Memory B cell (primary cell): ENCODE results near the gene C1orf141.
A peak's percentile ranks its signal among the peaks of the same experiment; 100 is the strongest.

ENCODE experiments used
- ATAC-seq: fragments of 150-1000 bp; cut with Tn5 transposase; 2 replicates; pipeline ENCODE4 v1.10.0; 2021; ENCODE audit warnings: low read depth, mild to moderate bottlenecking, moderate library complexity
- DNase-seq, 2 donors: peaks; one replicate each; pipeline ENCODE4 v3.0.0; 2022; ENCODE audit warnings: low spot score in 2 of 2
- H3K27ac Mint-ChIP-seq: one replicate; pipeline ENCODE4 v1.8.0; 2022; ENCODE audit warnings: mild to moderate bottlenecking, moderate library complexity, mixed read lengths
- H3K27me3 Mint-ChIP-seq: one replicate; pipeline ENCODE4 v1.8.0; 2022; ENCODE audit warnings: mixed read lengths
- H3K36me3 Mint-ChIP-seq: one replicate; pipeline ENCODE4 v1.8.0; 2022; ENCODE audit warnings: mild to moderate bottlenecking, mixed read lengths
- H3K4me1 Mint-ChIP-seq: one replicate; pipeline ENCODE4 v1.8.0; 2022; ENCODE audit warnings: mixed read lengths
- H3K4me3 Mint-ChIP-seq: one replicate; pipeline ENCODE4 v1.8.0; 2022; ENCODE audit warnings: mild to moderate bottlenecking, moderate library complexity, mixed read lengths
- H3K9me3 Mint-ChIP-seq: one replicate; pipeline ENCODE4 v1.8.0; 2022; ENCODE audit warnings: mixed read lengths

C1orf141 gene

GRCh38 chr1:67134695-67135094, at the start of gene C1orf141:
TSS of gene C1orf141 (minus strand) at chr1:67134970. CDS start at chr1:67127240, 7,730 bp downstream.
- H3K36me3 Mint-ChIP-seq: no peaks in the 10 kb centered on the region
- H3K4me3 Mint-ChIP-seq: peak within 1 kb of the TSS; percentile 75
- peaks cover 4% of the 10 kb centered on the region for H3K4me1 Mint-ChIP-seq
- peak; percentile 54 for ATAC-seq
- H3K27ac Mint-ChIP-seq: no peak within 1 kb of the TSS
- H3K9me3 Mint-ChIP-seq: no peaks in the 10 kb centered on the region
- DNase-seq: no peak
- peaks cover 3% of the 10 kb centered on the region for H3K27me3 Mint-ChIP-seq

DNA sequence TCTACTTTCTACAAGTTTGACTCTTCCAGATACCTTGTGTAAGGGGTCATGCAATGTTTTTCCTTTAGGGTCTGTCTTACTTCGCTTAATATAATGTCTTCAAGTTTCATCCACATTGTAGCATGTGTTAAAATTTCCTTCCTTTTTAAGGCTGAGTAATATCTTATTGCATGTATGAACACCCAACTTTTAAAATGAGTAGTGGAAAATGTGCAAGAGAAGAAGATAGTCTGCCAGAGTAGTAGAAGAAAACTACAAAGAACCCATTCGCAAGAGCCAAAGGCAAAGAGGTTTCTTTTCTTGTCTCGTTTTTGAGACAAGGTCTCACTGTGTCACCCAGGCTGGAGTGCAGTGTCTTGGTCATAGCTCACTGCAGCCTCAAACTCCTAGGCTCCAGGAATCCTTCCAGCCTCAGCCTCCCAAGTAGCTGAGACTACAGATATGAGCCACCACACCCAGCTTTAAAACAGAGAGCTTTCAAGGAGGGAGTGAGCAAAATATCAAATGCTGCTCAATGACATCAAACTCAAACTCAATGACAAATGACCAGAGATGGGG, 40.8 kb upstream of the C1orf141 start:
- Mint-ChIP-seq H3K4me3 (no peak overlapping the region), H3K36me3 (no peaks in the 10 kb centered on the region), H3K27me3 (no peaks in the 10 kb centered on the region), H3K9me3 (no peaks in the 10 kb centered on the region), H3K27ac (no peak overlapping the region), H3K4me1 (no peaks in the 10 kb centered on the region)
- DNase-seq: no peak
- ATAC-seq: no peak

GRCh38 chr1:67174716-67175284, 40.0 kb upstream of the C1orf141 start:
- Mint-ChIP-seq H3K27ac (no peak overlapping the region), H3K27me3 (no peaks in the 10 kb centered on the region), H3K36me3 (no peaks in the 10 kb centered on the region), H3K4me1 (no peaks in the 10 kb centered on the region), H3K4me3 (no peak overlapping the region), H3K9me3 (no peaks in the 10 kb centered on the region)
- ATAC-seq (no peak), DNase-seq (no peak)

GRCh38 chr1:67173988-67174387, 39.2 kb upstream of the C1orf141 start:
- no peak overlapping the region for H3K27ac Mint-ChIP-seq
- H3K27me3 Mint-ChIP-seq: no peaks in the 10 kb centered on the region
- H3K4me3 Mint-ChIP-seq: no peak overlapping the region
- H3K4me1 Mint-ChIP-seq: no peaks in the 10 kb centered on the region
- H3K36me3 Mint-ChIP-seq: no peaks in the 10 kb centered on the region
- no peaks in the 10 kb centered on the region for H3K9me3 Mint-ChIP-seq
- no peak for DNase-seq
- no peak for ATAC-seq

- H3K9me3 Mint-ChIP-seq: no peaks in the 10 kb centered on the region
- H3K4me1 Mint-ChIP-seq: no peaks in the 10 kb centered on the region
- H3K36me3 Mint-ChIP-seq: no peaks in the 10 kb centered on the region
- DNase-seq (no peak), ATAC-seq (no peak)
- H3K4me3 Mint-ChIP-seq: no peak overlapping the region
- H3K27me3 Mint-ChIP-seq: no peaks in the 10 kb centered on the region
- H3K27ac Mint-ChIP-seq: no peak overlapping the region
Measured at GRCh38 chr1:67171978-67172377, 37.2 kb upstream of the C1orf141 start.

GRCh38 chr1:67171574-67171955, 36.8 kb upstream of the C1orf141 start:
- DNase-seq: no peak
- Mint-ChIP-seq H3K36me3 (no peaks in the 10 kb centered on the region), H3K4me3 (no peak overlapping the region), H3K4me1 (no peaks in the 10 kb centered on the region), H3K27ac (no peak overlapping the region), H3K9me3 (no peaks in the 10 kb centered on the region), H3K27me3 (no peaks in the 10 kb centered on the region)
- no peak for ATAC-seq

DNA sequence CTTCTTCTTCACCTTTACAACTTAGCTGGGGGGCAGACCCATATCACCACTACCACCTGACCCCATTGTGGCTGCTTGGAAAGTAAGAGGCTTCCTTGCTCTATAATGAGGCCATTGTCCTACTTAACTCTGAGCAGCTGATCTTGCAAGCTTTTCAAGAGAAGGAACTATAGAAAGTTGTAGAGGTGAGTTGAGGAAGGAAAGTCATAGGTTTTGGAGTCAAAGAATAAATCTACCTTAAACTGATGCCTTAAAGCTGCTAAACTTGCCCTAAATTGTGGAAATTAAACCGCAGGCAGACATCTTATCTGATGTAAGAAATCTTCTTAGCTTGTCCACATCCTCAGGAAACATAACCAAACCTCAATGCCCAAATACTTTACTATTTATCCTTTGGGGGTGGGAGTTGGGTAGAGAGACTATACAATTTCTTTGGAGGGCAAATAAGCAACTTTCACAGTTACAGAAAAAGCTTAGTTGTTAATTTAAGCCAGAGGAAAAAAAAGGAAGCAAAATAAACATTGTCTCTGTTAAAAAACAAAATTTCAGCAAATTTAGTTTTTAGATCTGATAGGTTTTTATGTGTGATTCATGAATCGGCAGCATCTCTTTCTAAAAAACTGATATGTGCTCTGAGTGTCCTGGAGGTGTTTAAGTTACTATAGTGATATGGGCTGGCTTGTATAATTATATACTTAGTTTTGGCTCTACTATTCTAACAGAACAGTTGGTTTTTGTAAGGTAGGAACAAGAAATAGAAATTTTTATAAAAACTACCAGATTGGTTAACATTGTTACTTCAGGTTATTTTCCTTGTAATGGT, 36.2 kb upstream of the C1orf141 start:
- Mint-ChIP-seq H3K27me3 (peaks cover 2% of the 10 kb centered on the region), H3K27ac (no peak overlapping the region), H3K4me3 (no peak overlapping the region), H3K36me3 (no peaks in the 10 kb centered on the region), H3K9me3 (no peaks in the 10 kb centered on the region), H3K4me1 (peaks cover 3% of the 10 kb centered on the region)
- ATAC-seq (no peak), DNase-seq (no peak)

- DNase-seq (no peak), ATAC-seq (no peak)
- Mint-ChIP-seq H3K36me3 (no peaks in the 10 kb centered on the region), H3K9me3 (no peaks in the 10 kb centered on the region), H3K27ac (no peak overlapping the region), H3K4me3 (no peak overlapping the region), H3K27me3 (peaks cover 5% of the 10 kb centered on the region), H3K4me1 (peaks cover 3% of the 10 kb centered on the region)
Measured at GRCh38 chr1:67169932-67170331, 35.2 kb upstream of the C1orf141 start.

DNA sequence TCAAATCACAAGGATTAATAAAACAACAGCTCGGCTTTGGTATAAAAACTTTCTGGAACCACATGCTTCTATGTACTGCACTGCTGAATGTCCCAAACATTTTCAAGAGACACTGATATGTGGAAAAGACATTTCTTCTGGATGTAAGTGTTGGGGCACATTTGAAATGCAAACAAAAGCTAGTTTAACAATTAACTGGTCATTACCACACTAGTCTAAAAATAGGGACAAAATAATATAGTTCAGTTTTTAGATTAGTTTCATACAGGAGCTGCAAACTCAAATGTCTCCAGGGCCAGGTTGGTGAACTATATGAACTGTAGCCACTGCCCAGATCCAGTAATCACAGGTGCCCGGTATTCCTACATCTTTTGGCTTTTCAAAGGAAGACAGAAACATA, 34.7 kb upstream of the C1orf141 start:
- peaks cover 3% of the 10 kb centered on the region for H3K4me1 Mint-ChIP-seq
- H3K9me3 Mint-ChIP-seq: no peaks in the 10 kb centered on the region
- ATAC-seq (no peak), DNase-seq (no peak)
- no peaks in the 10 kb centered on the region for H3K36me3 Mint-ChIP-seq
- no peak overlapping the region for H3K27ac Mint-ChIP-seq
- peaks cover 7% of the 10 kb centered on the region for H3K27me3 Mint-ChIP-seq
- no peak overlapping the region for H3K4me3 Mint-ChIP-seq

DNA sequence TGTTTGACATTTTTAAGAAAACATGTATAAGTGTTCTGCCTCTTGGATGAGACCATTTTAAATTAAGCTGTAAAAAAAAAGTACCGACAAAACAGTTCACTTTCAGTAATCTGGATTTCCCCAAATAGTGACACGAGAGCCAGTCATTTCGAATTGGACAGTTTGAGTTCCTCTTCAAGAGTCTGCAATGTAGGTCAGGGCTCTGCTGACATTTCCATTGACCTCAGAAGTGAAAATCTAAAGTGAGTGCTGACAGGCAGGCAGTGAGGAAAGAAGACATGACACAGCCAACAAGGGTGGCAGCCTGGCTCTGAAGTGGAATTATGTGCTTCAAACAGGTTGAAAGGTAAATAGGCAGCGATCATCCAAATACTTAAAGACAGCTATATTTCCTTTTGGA, 31.4 kb upstream of the C1orf141 start, which contains the start of gene IL23R:
Gene IL23R (plus strand): TSS at position 259 of the 400 bp plus-strand sequence. CDS start 1,667 bp downstream, outside the sequence.
- Mint-ChIP-seq H3K9me3 (no peaks in the 10 kb centered on the region), H3K4me1 (peaks cover 3% of the 10 kb centered on the region), H3K27me3 (peaks cover 7% of the 10 kb centered on the region), H3K27ac (no peak within 1 kb of the TSS), H3K36me3 (no peaks in the 10 kb centered on the region), H3K4me3 (no peak within 1 kb of the TSS)
- ATAC-seq: peak; percentile 67
- no peak for DNase-seq

GRCh38 chr1:67165468-67166041, 30.8 kb upstream of the C1orf141 start:
- no peaks in the 10 kb centered on the region for H3K9me3 Mint-ChIP-seq
- no peak overlapping the region for H3K4me3 Mint-ChIP-seq
- peaks cover 7% of the 10 kb centered on the region for H3K27me3 Mint-ChIP-seq
- no peaks in the 10 kb centered on the region for H3K36me3 Mint-ChIP-seq
- no peak for ATAC-seq
- no peak for DNase-seq
- no peak overlapping the region for H3K27ac Mint-ChIP-seq
- H3K4me1 Mint-ChIP-seq: peaks cover 3% of the 10 kb centered on the region

DNA sequence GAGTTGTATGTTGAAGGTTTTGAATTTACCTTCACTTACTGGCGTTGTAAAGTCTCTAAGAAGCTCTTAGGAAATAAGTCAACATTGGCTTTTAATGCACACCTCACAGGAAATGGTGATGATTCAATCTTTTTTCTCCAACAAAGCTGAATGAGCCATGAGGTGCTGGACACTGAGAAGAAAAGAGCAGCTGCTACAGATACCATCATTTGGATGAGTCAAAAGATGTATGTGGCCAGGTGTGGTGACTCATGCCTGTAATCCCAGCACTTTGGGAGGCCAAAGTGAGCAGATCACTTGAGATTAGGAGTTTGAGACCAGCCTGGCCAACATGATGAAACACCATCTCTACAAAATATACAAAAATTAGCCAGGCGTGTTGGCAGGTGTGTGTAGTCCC, 28.2 kb upstream of the C1orf141 start:
- Mint-ChIP-seq H3K4me3 (no peak overlapping the region), H3K27me3 (peaks cover 10% of the 10 kb centered on the region), H3K9me3 (no peaks in the 10 kb centered on the region), H3K4me1 (peaks cover 4% of the 10 kb centered on the region), H3K27ac (no peak overlapping the region), H3K36me3 (no peaks in the 10 kb centered on the region)
- ATAC-seq: no peak
- DNase-seq: no peak

GRCh38 chr1:67159233-67159632, 24.5 kb upstream of the C1orf141 start:
- H3K4me3 Mint-ChIP-seq: no peak overlapping the region
- ATAC-seq: no peak
- H3K9me3 Mint-ChIP-seq: no peaks in the 10 kb centered on the region
- H3K27ac Mint-ChIP-seq: no peak overlapping the region
- peaks cover 14% of the 10 kb centered on the region for H3K27me3 Mint-ChIP-seq
- no peaks in the 10 kb centered on the region for H3K36me3 Mint-ChIP-seq
- peaks cover 2% of the 10 kb centered on the region for H3K4me1 Mint-ChIP-seq
- no peak for DNase-seq

DNA sequence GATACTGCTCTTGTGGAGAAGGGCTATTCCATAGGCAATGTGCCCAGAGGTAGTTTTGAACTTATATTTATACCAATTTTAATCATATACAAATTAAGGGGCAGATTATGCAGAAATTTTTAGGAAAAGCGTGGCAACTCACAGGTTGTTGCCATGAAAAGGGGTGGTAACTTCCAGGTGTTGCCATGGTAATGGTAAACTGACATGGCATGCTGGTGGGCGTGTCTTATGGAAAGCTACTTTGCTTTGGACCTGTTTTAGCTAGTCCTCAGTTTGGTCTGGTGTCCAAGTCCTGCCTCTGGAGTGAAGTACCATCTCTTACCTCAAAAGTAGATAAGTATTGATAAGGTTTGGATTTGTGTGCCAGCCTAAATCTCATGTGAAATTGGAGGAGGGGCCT, 23.6 kb upstream of the C1orf141 start:
- Mint-ChIP-seq H3K27me3 (peaks cover 16% of the 10 kb centered on the region), H3K36me3 (no peaks in the 10 kb centered on the region), H3K27ac (no peak overlapping the region), H3K4me3 (no peak overlapping the region), H3K4me1 (peaks cover 2% of the 10 kb centered on the region), H3K9me3 (no peaks in the 10 kb centered on the region)
- DNase-seq (no peak), ATAC-seq (no peak)
